Lower leg skin (tissue), 3 donors: ENCODE measurements around the gene ASB4.

Source experiments
- POLR2A ChIP-seq, 2 donors: fragments of 450-650 bp; IDR thresholded peaks; one replicate each; pipeline ENCODE4 v1.6.1; 2016 to 2017; ENCODE audit warnings: antibody characterized with exemption in 2 of 2, mild to moderate bottlenecking in 1 of 2, moderate library complexity in 1 of 2
- TF ChIP-seq, protein P1 (sequence below), 3 donors: fragments of 450-650 bp; IDR thresholded peaks; one replicate each; pipeline ENCODE4 v1.5.1; 2016; ENCODE audit warnings: antibody characterized with exemption in 3 of 3, mild to moderate bottlenecking in 3 of 3, moderate library complexity in 2 of 3

DNA sequence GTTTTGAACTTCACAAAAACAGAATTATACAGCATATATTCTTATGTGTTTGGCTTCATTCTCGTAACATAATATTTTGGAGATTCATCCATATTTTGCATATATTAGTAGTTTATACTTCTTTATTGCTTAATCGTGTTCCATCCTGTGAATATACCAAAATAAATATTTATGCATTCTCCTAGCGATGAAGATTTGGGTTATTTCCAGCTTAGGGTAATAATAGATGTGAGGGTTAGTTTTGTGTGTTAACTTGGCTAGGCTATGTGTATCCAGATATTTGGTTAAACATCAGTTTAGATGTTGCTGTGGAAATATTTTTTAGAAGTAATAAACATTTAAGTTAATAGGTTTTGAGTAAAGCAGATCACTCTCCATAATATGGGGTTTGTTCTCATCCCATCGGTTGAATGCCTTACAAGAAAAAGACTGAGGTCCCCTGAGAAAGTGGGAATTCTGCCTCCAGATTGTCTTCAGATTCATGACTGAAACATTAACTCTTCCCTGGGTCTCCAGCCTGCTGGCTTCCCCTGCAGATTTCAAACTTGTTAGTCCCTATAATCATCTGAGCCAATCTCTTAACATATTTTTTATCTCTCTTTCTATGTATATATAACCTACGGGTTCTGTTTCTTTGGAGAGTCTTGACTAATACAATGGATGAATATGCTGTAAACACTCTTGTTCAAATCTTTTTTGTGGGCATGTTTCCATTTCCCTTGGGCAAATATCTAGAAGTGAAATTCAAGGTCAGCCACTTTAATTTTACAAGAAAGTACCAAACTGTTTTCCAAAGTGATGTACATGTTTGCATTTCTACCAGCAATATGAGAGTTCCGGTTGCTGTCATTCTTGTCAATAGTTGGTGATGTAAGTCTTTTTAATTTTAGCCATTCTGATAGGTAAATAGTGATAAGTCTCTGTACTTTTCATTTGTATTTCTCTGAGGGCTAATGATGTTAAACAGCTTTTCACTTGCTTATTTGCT lies 61.9 kb downstream of the ASB4 start:
- TF ChIP-seq, protein P1, sequence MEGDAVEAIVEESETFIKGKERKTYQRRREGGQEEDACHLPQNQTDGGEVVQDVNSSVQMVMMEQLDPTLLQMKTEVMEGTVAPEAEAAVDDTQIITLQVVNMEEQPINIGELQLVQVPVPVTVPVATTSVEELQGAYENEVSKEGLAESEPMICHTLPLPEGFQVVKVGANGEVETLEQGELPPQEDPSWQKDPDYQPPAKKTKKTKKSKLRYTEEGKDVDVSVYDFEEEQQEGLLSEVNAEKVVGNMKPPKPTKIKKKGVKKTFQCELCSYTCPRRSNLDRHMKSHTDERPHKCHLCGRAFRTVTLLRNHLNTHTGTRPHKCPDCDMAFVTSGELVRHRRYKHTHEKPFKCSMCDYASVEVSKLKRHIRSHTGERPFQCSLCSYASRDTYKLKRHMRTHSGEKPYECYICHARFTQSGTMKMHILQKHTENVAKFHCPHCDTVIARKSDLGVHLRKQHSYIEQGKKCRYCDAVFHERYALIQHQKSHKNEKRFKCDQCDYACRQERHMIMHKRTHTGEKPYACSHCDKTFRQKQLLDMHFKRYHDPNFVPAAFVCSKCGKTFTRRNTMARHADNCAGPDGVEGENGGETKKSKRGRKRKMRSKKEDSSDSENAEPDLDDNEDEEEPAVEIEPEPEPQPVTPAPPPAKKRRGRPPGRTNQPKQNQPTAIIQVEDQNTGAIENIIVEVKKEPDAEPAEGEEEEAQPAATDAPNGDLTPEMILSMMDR (IDR thresholded peaks at IDR 0.05): no peak
- TF ChIP-seq POLR2A (IDR thresholded peaks at IDR 0.05): no peak
